Mesenteric fat pad (tissue), 1 donor: ENCODE data around the gene SPATA33. TPM values are rescaled to one million over a fixed set of nuclear protein-coding genes. Genes with fewer than 3 reads are reported as not detected.
"Not testable (repeated sequence)": the region's sequence is repeated elsewhere in the genome, so short reads cannot be mapped to it uniquely, and the experiment has no call there.

Experiments
- DNase-seq: peaks from one replicate; pipeline ENCODE4 v3.0.0-alpha.2; 2020; ENCODE audit warnings: low spot score
- total RNA-seq: library from RNA; stranded (reverse); fragmentation: NEBNext Ultra II Directional; extraction: Animal tissue kit (Norgen Biotek cat#: 25700); gene quantifications from one replicate; pipeline ENCODE4 v1.2.1, GENCODE V29; 2021
- donor health status: DM: yes; HTN: yes; CAD: no.

SPATA33 gene
- total RNA-seq, 1 donor from 2014 or later: 4.6 TPM

- DNase-seq: no peak
Observed at GRCh38 chr16:89658221-89658879, 714 bp downstream of the SPATA33 start.

- no peak for DNase-seq
Observed at GRCh38 chr16:89660146-89660545, 2.5 kb downstream of the SPATA33 start.

- DNase-seq: no peak
Observed at GRCh38 chr16:89661215-89661614, 3.6 kb downstream of the SPATA33 start.

- DNase-seq: not testable (repeated sequence)
Observed at GRCh38 chr16:89664238-89664637, 6.6 kb downstream of the SPATA33 start.

GRCh38 chr16:89667000-89667399, 9.4 kb downstream of the SPATA33 start:
- DNase-seq: not testable (repeated sequence)

- no peak for DNase-seq
Observed at GRCh38 chr16:89667633-89668032, 10.0 kb downstream of the SPATA33 start.

GRCh38 chr16:89668790-89669158, 11.1 kb downstream of the SPATA33 start:
- no peak for DNase-seq

- no peak for DNase-seq
Observed at GRCh38 chr16:89669755-89670154, 12.1 kb downstream of the SPATA33 start.

GRCh38 chr16:89670496-89671431, 13.1 kb downstream of the SPATA33 start:
- no peak for DNase-seq

GRCh38 chr16:89671565-89671964, 13.9 kb downstream of the SPATA33 start:
- DNase-seq: not testable (repeated sequence)

- no peak for DNase-seq
Observed at GRCh38 chr16:89672177-89672941, 14.7 kb downstream of the SPATA33 start.

GRCh38 chr16:89678258-89678657, 20.6 kb downstream of the SPATA33 start:
- no peak for DNase-seq

- no peak for DNase-seq
Observed at GRCh38 chr16:89685916-89686315, 28.3 kb downstream of the SPATA33 start.

GRCh38 chr16:89686520-89687091, 29.0 kb downstream of the SPATA33 start, which contains the start of gene CDK10:
CDK10 (plus strand) TSS chr16:89686689; CDS start chr16:89686711, 22 bp downstream.
- DNase-seq: peak; percentile 98

GRCh38 chr16:89687092-89687940, 29.7 kb downstream of the SPATA33 start:
- DNase-seq: no peak

- no peak for DNase-seq
Observed at GRCh38 chr16:89688395-89688794, 30.8 kb downstream of the SPATA33 start.

- no peak for DNase-seq
Observed at GRCh38 chr16:89689142-89689541, 31.5 kb downstream of the SPATA33 start.

GRCh38 chr16:89689621-89690020, 32.0 kb downstream of the SPATA33 start:
- DNase-seq: not testable (repeated sequence)

- no peak for DNase-seq
Observed at GRCh38 chr16:89690392-89690901, 32.8 kb downstream of the SPATA33 start.
